Tongue (tissue), 2 donors: ENCODE data around the gene PEDS1. TPM values are rescaled to one million over a fixed set of nuclear protein-coding genes. Genes with fewer than 3 reads are reported as not detected.
"Not testable (repeated sequence)": the region's sequence is repeated elsewhere in the genome, so short reads cannot be mapped to it uniquely, and the experiment has no call there.

Experiments
- DNase-seq: peaks from one replicate; pipeline ENCODE4 v3.0.0-alpha.2; 2015
- total RNA-seq: library from RNA; depleted of rRNA; stranded (reverse); fragments of >200 nt; gene quantifications from one replicate; pipeline ENCODE4 v1.2.3, GENCODE V29; 2014

Gene PEDS1
- 18.6 TPM for total RNA-seq

DNA sequence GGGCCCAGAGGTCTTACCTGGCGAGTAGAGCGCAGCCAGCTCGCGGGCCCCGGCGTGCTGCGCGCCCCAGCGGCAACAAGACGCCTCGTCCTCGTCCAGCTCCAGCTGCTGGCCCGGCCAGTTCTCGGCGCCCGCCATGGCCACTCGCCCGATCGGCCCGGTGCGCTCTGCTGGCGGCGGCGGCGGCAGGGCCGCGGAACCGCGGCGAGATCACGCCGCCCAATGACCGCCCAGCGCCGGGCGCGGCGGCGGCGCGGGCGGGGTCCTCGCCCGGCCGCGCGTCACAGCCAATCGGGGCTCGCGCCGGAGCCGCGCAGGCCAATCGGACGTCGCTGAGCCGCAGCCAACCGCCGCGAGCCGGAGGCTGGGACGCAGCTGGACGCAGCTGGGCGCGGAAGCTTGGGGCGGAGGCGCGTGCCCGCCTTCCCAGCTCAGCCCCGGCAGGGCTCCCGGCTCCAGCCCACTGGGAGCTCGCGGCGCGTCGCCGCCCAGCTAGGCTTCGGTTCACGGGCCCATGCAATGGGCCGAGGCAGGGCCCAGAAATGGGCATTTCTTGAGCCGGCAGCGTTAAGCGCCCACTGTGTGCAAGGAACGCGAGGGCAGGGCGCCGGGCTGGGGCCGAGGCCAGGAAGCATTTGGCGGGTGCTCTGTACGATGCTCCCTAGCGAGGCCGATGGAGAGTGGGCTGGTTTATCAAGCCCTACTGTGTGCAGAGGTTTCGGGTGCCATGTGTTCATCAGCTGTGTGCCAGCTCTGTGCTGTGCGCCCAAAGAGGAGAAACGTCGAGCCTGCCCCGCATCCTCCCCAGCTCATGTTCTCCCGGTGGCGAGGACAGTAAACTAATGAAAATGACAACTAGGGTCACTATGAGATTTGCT lies at the start of gene PEDS1:
Gene PEDS1, minus strand, starts transcription at position 224 of the 878 bp plus-strand sequence. Its CDS starts 86 bp downstream, at position 138.
- peak; percentile 97 for DNase-seq

- no peak for DNase-seq
Observed at GRCh38 chr20:50202677-50203076, 49.2 kb upstream of the PEDS1 start.

GRCh38 chr20:50201710-50202109 lies 48.2 kb upstream of the PEDS1 start:
- not testable (repeated sequence) for DNase-seq

DNA sequence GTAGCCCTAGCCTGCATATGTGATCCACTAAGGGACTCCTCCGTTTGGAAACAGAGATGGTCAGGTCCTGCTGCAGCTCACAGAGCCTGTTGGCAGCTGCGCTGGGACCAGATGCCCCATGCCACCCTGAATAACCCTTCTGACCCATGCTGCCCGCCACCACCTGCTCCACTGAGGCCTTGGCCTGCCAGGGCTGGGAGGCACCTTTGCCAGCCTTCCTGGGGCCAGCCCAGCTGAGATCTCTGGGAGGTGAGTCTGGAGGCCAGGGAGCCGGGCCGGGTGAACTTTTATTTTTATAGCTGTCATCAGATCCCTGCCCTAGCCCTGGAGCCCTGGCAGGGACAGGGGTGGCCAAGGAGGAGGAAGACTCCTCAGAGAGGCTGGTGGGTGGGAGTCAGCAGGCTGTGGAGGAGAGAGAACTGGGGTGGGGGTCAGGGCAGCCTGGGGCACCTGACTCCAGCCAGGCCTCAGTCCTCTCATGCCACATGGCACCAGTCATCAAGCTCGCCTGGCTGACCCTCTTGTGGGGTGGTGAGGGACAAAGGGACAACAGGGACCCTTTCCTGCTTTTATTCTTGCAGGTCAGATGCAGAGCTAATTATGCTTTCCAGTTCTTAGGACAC lies 47.1 kb upstream of the PEDS1 start:
- no peak for DNase-seq

DNA sequence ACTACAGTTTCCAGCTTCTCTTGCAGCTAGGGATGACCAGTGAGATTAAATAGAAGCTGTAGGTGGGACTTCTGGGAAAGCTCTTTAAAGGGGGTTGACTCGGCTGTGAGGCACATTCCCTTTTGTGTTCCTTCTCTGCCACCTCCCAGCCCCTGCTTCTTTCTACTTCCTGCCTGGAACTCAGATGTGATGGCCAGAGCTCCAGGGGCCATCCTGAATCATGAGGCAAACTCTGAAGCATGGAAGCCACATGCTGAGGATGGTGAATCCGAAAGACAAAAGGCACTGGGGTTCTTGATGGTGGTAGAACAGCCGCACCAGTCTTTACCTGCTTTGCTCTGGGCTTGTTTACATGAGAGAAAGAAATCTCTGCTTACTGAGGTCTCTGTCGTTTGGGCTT lies 46.2 kb upstream of the PEDS1 start:
- no peak for DNase-seq

- DNase-seq = no peak
Observed at GRCh38 chr20:50198716-50199115, 45.2 kb upstream of the PEDS1 start.

DNA sequence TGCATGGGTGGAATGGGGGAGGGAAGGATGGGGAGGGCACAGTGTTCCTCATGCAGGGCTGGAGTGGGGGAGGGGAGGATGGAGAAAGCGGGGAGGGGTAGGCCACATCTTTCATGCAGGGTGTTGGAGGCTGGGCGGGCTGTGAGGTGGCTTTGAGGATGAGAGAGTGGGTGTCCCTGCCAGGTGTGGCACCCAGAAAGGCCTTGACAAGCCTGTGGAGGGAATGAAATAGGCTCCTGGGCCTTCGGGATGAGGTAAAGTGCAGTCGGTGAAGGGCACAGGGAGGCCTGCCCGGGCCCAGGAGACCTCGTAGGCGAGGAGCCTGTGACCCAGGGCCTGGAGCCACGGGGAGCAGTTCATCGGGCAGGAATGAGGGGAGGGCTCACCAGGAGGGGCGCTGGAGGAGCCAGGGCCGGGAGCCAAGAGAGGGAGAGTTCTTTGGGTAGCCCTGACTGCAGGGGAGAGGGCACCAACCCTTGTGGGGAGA lies 44.7 kb upstream of the PEDS1 start:
- no peak for DNase-seq

DNA sequence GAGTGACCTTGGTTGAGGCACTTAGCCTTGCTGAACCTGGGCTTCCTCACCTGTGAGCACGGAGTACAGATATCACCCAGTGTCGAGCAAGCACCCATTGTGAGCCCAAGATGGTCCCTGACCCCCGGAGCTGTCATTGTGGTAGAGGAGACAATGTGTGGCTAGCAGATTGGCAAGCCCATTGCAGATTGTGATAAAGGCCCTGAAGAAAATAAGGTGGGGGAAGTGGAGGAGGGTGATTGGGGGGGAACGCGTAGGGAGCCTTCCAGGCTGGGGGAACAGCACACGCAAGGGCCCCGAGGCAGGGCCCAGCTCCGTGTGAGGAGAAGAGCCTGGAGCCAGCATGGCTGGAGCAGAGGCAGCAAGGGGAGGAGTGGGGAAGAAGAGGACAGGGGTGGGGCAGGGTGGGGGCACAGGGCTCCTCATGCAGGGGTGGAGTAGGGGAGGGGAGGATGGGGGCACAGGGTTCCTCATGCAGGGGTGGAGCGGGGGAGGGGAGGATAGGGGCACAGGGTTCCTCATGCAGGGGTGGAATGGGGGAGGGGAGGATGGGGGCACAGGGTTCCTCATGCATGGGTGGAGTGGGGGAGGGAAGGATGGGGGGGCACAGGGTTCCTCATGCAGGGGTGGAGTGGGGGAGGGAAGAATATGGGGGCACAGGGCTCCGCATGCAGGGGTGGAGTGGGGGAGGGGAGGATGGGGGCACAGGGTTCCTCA lies 44.1 kb upstream of the PEDS1 start:
- DNase-seq = no peak

- no peak for DNase-seq
Observed at GRCh38 chr20:50196896-50197295, 43.4 kb upstream of the PEDS1 start.

- no peak for DNase-seq
Observed at GRCh38 chr20:50196248-50196647, 42.7 kb upstream of the PEDS1 start.

GRCh38 chr20:50195524-50196120 lies 42.1 kb upstream of the PEDS1 start:
- DNase-seq = no peak

DNA sequence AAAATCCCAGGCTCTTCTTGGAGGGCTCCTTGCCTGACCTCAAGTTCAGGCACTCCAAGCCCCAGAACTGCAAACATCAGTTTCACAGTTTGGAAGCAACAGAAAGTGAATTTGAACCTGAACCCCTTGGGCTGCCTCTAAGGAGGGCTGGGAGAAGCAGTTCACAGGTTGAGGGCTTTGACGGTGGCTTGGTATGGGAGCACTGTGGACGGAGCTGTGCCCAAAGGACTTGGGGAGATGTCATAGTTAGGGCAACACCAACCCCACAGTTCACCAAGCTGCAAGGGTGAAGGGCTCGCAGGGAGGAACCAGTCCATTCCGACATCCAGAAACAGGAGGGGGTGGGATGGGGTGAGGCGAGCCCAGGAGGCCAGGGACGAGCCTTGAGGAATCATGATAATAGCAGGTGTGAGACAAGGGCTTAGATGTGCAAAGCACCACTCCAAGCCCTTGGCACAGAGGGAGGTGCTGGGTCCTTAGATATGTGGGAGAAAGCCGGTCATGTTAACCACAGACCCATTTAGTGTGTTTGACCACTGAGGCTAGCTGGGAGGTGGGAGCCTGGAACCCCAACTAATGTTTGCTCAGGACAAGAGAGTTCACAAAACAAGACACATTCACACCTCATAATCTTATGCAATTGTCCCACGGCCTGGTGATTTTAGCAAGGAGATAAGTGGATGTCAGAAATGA lies 41.5 kb upstream of the PEDS1 start:
- DNase-seq = no peak

GRCh38 chr20:50194422-50194830 lies 40.9 kb upstream of the PEDS1 start:
- no peak for DNase-seq

- no peak for DNase-seq
Observed at GRCh38 chr20:50193836-50194421, 40.4 kb upstream of the PEDS1 start.

DNA sequence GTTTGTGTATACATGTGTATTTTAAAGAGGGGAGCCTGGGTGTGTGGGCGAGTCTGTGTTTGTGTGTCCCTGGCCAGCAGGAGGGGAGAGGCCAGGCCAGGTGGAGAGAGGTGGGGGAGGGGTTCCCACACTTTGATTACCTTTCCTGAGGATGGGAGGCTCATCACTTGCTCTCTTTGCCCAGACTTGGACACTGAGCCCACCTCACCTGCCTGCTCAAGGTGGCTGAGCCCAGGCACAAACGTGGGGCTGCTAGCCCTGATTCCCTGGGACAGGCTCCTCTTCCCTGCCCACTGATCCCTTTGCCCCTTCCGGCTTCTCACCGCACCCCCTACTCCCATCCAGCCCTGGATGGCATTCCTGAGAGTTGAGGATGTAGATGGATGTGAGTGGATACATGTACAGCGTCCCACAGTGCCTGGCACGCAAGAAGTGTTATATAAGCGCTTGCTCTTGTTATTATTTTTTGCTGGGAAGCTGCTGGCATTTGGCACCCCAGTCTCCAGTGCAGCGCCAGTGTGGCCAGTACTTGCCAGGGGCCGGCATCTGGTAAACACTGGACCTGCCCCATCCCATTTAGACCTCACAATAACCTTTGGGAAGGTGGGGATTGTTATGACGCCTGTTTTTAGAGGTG lies 39.8 kb upstream of the PEDS1 start:
- no peak for DNase-seq

- peak; percentile 89 for DNase-seq
Observed at GRCh38 chr20:50192364-50193198, 39.1 kb upstream of the PEDS1 start.

DNA sequence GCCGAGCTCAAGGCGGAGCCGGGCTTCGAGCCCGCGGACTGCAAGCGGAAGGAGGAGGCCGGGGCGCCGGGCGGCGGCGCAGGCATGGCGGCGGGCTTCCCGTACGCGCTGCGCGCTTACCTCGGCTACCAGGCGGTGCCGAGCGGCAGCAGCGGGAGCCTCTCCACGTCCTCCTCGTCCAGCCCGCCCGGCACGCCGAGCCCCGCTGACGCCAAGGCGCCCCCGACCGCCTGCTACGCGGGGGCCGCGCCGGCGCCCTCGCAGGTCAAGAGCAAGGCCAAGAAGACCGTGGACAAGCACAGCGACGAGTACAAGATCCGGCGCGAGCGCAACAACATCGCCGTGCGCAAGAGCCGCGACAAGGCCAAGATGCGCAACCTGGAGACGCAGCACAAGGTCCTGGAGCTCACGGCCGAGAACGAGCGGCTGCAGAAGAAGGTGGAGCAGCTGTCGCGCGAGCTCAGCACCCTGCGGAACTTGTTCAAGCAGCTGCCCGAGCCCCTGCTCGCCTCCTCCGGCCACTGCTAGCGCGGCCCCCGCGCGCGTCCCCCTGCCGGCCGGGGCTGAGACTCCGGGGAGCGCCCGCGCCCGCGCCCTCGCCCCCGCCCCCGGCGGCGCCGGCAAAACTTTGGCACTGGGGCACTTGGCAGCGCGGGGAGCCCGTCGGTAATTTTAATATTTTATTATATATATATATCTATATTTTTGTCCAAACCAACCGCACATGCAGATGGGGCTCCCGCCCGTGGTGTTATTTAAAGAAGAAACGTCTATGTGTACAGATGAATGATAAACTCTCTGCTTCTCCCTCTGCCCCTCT lies 38.2 kb upstream of the PEDS1 start:
- peak; percentile 82 for DNase-seq

GRCh38 chr20:50191065-50191543 lies 37.6 kb upstream of the PEDS1 start:
- peak; percentile 50 for DNase-seq
